ENCODE measurements around the gene AKR1E2.
A peak's percentile ranks its signal among the peaks of the same experiment; 100 is the strongest.

The AKR1E2 gene

DNA sequence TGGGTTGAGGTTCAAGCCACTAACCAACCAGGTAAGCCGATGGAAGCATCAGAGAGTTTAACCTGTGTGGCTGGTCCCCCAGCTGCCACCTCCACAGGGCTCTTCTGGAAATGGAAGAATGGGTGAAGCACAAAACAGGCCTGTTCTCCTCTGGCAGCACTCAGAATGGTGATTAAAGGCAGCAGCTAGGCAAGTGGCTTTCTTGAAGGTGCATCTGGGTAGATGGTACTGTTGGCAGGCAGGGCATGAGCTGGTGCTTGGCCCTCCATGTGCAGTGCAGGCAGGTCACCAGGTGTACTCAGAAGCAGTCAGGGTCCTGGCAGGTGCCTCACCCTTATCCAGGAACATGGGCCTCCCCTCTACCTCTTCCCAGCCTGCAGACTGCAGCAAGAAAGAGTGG, 11.5 kb downstream of the AKR1E2 start:
- no peak for DNase-seq (ENCODE audit: low read depth in 1 of 2, low spot score in 1 of 2)
- TF ChIP-seq JUND (IDR thresholded peaks at IDR 0.05; ENCODE audit: low read depth), result no peak
- in situ Hi-C loops (cut with HindIII; ENCODE audit: low pct_unique_long_range_greater_than_20kb, low sequenced_read_pairs), result no loop called here

DNA sequence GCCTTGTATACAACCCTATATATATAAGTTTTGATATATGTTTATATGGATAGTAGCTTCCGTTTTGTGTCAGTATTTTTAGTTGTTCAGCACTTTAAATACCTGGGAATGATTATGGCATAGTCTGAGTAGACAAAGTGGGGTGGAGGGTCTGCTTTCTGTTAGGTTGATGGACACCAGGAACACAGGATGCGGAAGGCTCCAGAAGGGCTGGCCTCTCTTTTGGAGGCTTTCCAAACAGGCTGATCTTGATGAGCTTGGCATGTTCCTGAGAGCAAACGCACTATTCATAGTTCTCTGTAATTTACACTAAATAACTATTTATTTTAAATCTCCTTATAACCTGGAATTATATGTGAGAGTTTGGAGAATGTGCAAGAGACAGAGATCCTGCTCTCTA, 12.7 kb downstream of the AKR1E2 start:
- TF ChIP-seq JUND (IDR thresholded peaks at IDR 0.05; ENCODE audit: low read depth), result no peak
- DNase-seq (ENCODE audit: low read depth in 1 of 2, low spot score in 1 of 2), result no peak
- in situ Hi-C loops (cut with HindIII; ENCODE audit: low pct_unique_long_range_greater_than_20kb, low sequenced_read_pairs), result no loop called here

DNA sequence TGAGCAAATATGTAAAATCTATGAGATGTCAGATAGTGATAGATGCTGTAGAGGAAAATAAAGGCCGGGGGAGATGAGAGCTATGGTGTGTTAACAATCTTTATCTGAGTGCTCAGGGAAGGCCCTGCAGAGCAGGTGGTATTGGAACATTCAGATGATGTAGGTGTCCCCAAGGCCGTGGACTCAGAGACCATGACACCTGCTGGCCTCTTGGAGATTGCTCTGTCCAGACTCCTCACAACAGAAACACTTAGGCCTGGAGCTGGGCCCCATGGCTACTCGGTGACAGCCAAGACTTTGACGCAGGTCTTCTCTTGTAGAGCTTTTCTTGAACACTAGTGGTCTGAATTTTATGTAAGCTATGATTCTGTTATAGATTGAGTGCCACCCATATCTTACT, 13.3 kb downstream of the AKR1E2 start:
- DNase-seq (ENCODE audit: low read depth in 1 of 2, low spot score in 1 of 2), result peak in 1 of 2 experiments; percentile 52
- in situ Hi-C loops (cut with HindIII; ENCODE audit: low pct_unique_long_range_greater_than_20kb, low sequenced_read_pairs), result no loop called here
- TF ChIP-seq JUND (IDR thresholded peaks at IDR 0.05; ENCODE audit: low read depth), result no peak

DNA sequence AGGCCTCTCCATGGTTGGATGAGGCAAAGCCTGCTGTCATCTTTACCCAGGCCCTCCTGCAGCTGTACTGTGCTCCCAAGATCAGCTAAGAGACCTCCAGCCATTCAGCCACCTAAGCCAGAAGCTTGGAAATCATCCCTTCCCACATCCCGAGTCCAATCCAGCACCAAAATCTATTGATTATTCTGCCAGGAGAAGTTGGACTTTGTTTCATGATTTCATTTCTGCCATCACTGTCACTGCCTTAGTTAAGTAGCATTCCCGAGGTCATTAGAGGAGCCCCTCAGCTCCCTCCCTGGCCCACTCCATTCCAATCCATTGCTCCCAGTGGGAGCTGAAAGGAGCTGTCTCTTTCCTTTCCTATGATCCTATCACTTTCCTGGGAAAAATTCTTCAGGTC, 14.1 kb downstream of the AKR1E2 start:
- in situ Hi-C loops (cut with HindIII; ENCODE audit: low pct_unique_long_range_greater_than_20kb, low sequenced_read_pairs), result no loop called here
- no peak for DNase-seq (ENCODE audit: low read depth in 1 of 2, low spot score in 1 of 2)
- no peak for TF ChIP-seq JUND (IDR thresholded peaks at IDR 0.05; ENCODE audit: low read depth)

DNA sequence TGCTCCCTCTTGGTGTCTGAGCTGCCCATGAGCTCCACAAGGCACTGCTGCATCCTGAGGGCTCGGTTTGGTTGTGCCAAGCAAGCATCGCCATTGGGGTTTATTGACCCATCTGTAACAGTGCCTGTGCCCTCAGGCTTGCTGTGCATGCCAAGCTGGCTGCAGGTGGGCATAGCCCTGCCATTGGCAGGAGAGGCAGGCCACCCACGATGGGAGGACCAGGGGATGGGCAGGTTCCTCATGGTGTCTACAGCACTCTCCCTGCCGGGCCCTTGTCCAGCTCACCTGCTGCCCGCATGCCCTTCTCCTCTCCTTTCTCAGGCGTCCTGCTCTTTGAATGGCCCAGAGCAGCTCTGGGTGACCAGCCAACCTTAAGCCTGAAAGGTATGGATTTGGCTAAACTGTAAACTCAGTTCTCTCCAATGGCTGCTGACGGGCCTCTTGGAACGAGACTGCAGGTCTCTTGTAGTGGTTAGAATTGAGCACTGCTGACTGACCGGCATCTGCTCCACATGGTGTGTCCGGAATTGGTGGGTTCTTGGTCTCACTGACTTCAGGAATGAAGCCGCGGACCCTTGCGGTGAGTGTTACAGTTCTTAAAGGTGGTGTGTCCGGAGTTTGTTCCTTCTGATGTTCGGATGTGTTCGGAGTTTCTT, 17.6 kb downstream of the AKR1E2 start:
- in situ Hi-C loops (cut with HindIII; ENCODE audit: low pct_unique_long_range_greater_than_20kb, low sequenced_read_pairs), result no loop called here
- no peak for TF ChIP-seq JUND (IDR thresholded peaks at IDR 0.05; ENCODE audit: low read depth)
- DNase-seq (ENCODE audit: low read depth in 1 of 2, low spot score in 1 of 2), result no peak

DNA sequence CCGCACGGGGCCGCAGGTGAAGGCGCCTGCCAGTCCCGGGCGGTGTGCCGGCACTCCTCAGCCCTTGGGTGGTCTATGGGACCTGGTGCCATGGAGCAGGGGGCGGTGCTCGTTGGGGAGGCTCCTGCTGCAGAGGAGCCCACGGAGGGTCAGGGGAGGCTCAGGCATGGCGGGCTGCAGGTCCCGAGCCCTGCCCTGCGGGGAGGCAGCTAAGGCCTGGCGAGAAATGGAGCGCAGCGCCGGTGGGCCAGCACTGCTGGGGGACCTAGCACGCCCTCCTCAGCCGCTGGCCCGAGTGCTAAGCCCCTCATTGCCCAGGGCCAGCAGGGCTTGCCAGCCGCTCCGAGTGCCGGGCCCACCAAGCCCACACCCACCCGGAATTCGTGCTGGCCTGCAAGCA, 18.9 kb downstream of the AKR1E2 start:
- TF ChIP-seq JUND (IDR thresholded peaks at IDR 0.05; ENCODE audit: low read depth), result no peak
- in situ Hi-C loops (cut with HindIII; ENCODE audit: low pct_unique_long_range_greater_than_20kb, low sequenced_read_pairs), result no loop called here
- no peak for DNase-seq (ENCODE audit: low read depth in 1 of 2, low spot score in 1 of 2)

DNA sequence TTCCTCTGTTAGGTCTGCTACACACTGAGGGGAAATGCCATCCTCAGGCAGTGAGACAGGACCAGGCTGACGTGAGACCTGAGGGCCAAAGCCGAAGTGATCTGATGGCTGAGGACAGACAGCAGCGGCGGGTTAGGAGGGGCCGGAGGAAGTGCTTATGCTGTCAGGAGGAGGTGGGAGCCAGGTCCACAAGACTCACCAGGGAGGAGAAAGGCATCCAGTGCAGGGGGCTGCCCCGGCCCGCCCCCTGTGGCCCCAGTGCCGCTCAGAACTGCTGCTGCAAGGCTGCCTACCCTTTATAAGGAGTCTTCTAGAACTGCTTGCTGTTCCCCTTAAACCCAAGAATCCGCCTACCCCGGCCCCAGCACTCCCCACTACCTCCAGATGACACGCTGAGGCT, 19.8 kb downstream of the AKR1E2 start:
- in situ Hi-C loops (cut with HindIII; ENCODE audit: low pct_unique_long_range_greater_than_20kb, low sequenced_read_pairs), result no loop called here
- DNase-seq (ENCODE audit: low read depth in 1 of 2, low spot score in 1 of 2), result no peak
- no peak for TF ChIP-seq JUND (IDR thresholded peaks at IDR 0.05; ENCODE audit: low read depth)

DNA sequence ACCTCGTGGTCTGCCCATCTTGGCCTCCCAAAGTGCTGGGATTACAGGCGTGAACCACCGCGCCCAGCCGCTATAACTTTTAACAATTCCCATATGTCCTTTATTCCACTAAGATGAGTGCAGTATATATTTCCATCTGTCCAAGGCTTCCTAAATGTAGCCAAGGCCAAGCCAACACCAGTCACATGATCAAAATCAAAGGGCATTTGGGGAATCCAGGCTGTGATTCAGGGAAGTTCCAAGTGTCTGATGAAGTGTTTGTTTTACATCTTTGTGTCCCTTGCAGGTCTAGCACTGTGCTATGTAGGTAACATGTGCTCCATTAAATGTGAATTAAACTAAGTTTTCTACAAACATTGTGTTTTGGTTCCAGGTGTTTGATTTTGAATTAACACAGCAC, 20.8 kb downstream of the AKR1E2 start:
- in situ Hi-C loops (cut with HindIII; ENCODE audit: low pct_unique_long_range_greater_than_20kb, low sequenced_read_pairs), result no loop called here
- no peak for DNase-seq (ENCODE audit: low read depth in 1 of 2, low spot score in 1 of 2)

DNA sequence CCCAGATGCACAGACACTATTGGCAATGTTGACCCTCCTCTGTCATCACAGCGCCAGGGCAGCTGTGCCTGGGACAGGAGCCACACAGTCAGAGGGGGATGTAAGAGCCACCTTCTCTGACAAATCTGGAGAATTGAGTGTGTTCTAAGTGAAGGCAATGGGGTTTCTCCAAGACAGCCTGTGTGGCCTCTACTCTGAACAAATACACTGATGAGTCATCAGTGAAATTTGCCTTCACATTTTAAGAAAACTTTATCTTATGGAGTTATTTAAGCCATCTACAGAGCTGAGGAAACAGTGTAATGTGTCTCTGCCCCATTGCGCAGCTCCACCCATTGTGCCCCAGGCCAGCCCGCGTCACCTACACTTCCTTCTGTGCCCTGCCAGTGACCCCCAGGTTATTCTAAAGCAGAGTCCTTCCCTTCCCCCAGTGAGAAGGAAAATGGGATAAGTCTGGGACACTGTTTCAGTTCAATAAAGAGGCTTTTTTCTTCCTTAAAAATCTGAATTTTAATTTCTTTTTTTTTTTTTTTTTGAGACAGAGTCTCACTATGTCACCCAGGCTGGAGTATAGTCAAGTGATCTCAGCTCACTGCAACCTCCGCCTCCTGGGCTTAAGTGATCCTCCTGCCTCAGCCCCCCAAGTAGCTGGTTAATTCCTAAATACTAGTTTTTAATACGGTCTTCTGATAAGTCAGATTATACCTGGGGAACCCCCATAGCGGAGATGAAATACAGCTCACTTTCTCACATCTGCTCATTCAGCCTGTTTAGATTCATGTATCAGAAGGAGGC, 21.8 kb downstream of the AKR1E2 start:
- TF ChIP-seq JUND (IDR thresholded peaks at IDR 0.05; ENCODE audit: low read depth), result no peak
- in situ Hi-C loops (cut with HindIII; ENCODE audit: low pct_unique_long_range_greater_than_20kb, low sequenced_read_pairs), result no loop called here
- peak; percentile 31 to 85 for DNase-seq (ENCODE audit: low read depth in 1 of 2, low spot score in 1 of 2)

More for the DNA sequence above, 20.8 kb downstream of the AKR1E2 start:
- TF ChIP-seq JUND (IDR thresholded peaks at IDR 0.05; ENCODE audit: low read depth), result no peak

DNA sequence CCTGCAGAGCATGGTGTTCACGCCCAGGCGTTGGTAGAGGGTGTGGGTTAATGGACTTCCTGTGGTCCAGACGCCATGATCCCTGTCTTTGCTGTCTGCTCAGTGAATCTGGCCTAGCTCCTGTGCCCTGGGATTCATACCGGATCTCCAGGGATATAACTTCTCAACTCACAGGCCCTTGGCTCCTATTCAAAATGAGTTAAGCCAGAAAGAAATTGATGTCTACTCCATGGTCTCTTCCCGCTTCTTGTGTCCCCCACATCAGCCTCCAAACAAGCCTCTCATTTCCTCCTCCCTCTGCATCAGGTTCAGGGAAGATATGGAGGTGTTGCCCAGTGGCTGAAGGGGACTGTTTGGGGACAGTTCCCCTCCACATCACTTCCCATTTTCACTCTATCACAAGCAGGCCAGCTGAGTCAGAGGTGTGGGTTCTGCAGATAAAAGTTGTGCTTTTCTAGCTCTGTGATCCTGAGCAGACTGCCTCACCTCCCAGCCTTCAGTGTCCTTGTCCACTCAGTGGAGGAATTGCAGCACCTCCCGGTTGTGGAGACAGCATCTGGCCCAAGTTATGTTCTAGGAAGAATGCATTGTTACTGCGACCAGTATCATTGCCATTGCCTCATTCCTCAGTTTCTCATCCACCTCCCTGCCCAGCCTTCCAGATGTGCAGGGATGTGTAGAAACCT, 22.5 kb downstream of the AKR1E2 start:
- in situ Hi-C loops (cut with HindIII; ENCODE audit: low pct_unique_long_range_greater_than_20kb, low sequenced_read_pairs), result no loop called here
- no peak for TF ChIP-seq JUND (IDR thresholded peaks at IDR 0.05; ENCODE audit: low read depth)
- DNase-seq (ENCODE audit: low read depth in 1 of 2, low spot score in 1 of 2), result no peak

DNA sequence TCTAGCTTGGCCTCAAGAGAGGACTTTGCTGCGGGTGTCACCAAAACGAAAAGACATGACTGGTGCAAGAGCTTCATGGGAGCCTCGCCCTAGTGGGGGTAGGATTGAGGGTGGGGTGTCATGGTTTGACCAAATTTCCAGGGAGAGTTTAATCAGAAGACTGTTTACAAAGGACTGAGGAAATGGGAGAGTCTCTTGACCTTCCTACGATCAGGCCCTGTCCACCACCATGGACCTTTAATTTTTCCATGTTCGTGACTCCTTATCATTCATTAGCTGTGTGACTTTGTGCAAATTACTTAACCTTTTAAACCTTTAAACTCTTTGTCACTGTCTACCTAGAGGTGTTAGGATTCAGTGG, 23.0 kb downstream of the AKR1E2 start:
- DNase-seq (ENCODE audit: low read depth in 1 of 2, low spot score in 1 of 2), result no peak
- no peak for TF ChIP-seq JUND (IDR thresholded peaks at IDR 0.05; ENCODE audit: low read depth)
- in situ Hi-C loops (cut with HindIII; ENCODE audit: low pct_unique_long_range_greater_than_20kb, low sequenced_read_pairs), result no loop called here

DNA sequence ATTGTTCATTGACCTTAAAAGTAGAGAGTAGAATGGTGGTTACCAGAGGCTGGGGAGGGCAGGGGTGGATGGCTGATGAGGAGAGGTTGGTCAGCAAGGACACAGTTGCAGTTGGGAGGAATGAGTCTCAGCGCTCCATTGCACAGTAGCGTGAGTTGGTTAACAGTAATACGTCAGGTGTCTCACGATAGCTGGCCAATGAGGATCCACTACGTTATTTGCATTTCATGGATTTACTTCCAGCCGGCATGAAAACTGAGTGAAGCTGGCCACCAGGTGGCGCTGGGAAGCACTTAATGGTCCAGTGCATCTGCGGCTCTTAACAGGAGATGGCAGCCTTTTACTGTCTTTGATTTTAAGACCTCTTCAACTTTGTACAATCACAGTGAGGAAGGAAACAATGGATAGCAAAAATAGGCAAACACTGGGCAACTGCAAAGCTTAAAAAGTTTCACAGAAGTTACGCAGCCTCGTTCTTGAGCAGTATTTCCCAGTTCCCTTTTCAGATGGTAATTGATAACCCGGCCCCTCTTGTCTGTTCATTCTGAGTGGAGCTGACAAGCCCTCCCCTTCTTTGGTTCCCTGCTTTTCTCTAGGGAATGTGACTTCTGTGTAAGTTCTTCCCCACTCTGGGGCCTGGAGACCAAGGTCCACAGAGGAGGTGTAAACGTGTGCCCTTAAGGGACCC, 23.7 kb downstream of the AKR1E2 start:
- peak; percentile 75 to 97 for DNase-seq (ENCODE audit: low read depth in 1 of 2, low spot score in 1 of 2)
- in situ Hi-C loops (cut with HindIII; ENCODE audit: low pct_unique_long_range_greater_than_20kb, low sequenced_read_pairs), result no loop called here
- TF ChIP-seq JUND (IDR thresholded peaks at IDR 0.05; ENCODE audit: low read depth), result no peak

DNA sequence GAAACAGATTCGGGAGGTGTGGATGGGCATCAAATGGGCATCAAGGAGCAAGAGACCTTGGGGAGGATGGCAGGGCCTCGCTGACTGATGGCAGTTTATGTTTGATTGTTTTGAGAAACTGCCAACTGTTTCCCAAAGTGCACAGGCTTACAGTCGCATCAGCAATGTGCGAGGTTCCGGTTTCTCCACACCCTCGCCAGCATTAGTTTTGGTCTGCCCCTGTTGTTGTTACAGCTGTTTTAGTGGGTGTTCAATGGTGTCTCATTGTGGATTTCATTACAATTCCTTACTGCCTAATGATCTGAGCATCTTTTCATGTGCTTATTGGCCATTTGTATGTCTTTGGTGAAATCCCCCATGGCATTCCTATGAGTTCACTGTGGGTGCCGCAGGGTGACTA, 24.4 kb downstream of the AKR1E2 start:
- DNase-seq (ENCODE audit: low read depth in 1 of 2, low spot score in 1 of 2), result no peak
- in situ Hi-C loops (cut with HindIII; ENCODE audit: low pct_unique_long_range_greater_than_20kb, low sequenced_read_pairs), result no loop called here
- TF ChIP-seq JUND (IDR thresholded peaks at IDR 0.05; ENCODE audit: low read depth), result no peak

Data from T47D (cell line).